Measurements from ENCODE around the gene ITGA4. TPM values are rescaled to one million over a fixed set of nuclear protein-coding genes. Genes with fewer than 3 reads are reported as not detected.

ITGA4 gene
- total and polyA plus RNA-seq, 2 donors (not counting 1 experiment from before 2014, with no cell fraction given): 44.6 to 57.5 TPM

- Histone ChIP-seq H3K4me3 (replicated peaks in 1 of 4; ENCODE audit: control extremely low read depth in 1 of 4, insufficient read depth in 1 of 4, low read depth in 3 of 4, low read length in 4 of 4) (no peak overlapping the region), H3K4me2 (ENCODE audit: extremely low read depth, insufficient read depth, low read length) (no peak overlapping the region), H3K9me3 (ENCODE audit: control insufficient read depth, insufficient read depth, low read depth, low read length) (no peaks in the 10 kb centered on the region), H4K20me1 (ENCODE audit: control insufficient read depth, extremely low read depth, insufficient read depth, low read length) (no peaks in the 10 kb centered on the region), H2AFZ (ENCODE audit: low read length) (no peak overlapping the region), H3K9ac (ENCODE audit: insufficient read depth, low read length) (no peak overlapping the region), H3K27ac (ENCODE audit: insufficient read depth, low read length) (no peak overlapping the region), H3K4me1 (ENCODE audit: control insufficient read depth, extremely low read depth, insufficient read depth, low read length) (no peaks in the 10 kb centered on the region), H3K27me3 (ENCODE audit: control insufficient read depth, insufficient read depth, low read length) (no peaks in the 10 kb centered on the region), H3K79me2 (ENCODE audit: control insufficient read depth, insufficient read depth, low read length) (no peaks in the 10 kb centered on the region), H3K36me3 (ENCODE audit: control insufficient read depth, insufficient read depth, low read length) (no peaks in the 10 kb centered on the region)
- peak; percentile 20 to 63 for DNase-seq (ENCODE audit: low read depth in 2 of 2)
- peak; percentile 43 to 61 for TF ChIP-seq CTCF (conservative IDR thresholded peaks at IDR 0.05 in 1 of 2, IDR thresholded peaks at IDR 0.05 in 1 of 2; ENCODE audit: low read depth in 1 of 2, low read length in 2 of 2)
- TF ChIP-seq EZH2 (IDR thresholded peaks at IDR 0.05; ENCODE audit: low read length, missing control alignments): no peak
Observed at GRCh38 chr2:181573140-181573736, 116.1 kb downstream of the ITGA4 start.

GRCh38 chr2:181574321-181574720 lies 117.1 kb downstream of the ITGA4 start:
- DNase-seq (ENCODE audit: low read depth in 2 of 2): no peak
- no peak overlapping the region for H3K4me2 ChIP-seq (ENCODE audit: extremely low read depth, insufficient read depth, low read length)
- H3K79me2 ChIP-seq (ENCODE audit: control insufficient read depth, insufficient read depth, low read length): no peaks in the 10 kb centered on the region
- TF ChIP-seq CTCF (conservative IDR thresholded peaks at IDR 0.05 in 1 of 2, IDR thresholded peaks at IDR 0.05 in 1 of 2; ENCODE audit: low read depth in 1 of 2, low read length in 2 of 2) (no peak), EZH2 (IDR thresholded peaks at IDR 0.05; ENCODE audit: low read length, missing control alignments) (no peak)
- no peak overlapping the region for H2AFZ ChIP-seq (ENCODE audit: low read length)
- no peak overlapping the region for H3K9ac ChIP-seq (ENCODE audit: insufficient read depth, low read length)
- no peak overlapping the region for H3K4me3 ChIP-seq (replicated peaks in 1 of 4; ENCODE audit: control extremely low read depth in 1 of 4, insufficient read depth in 1 of 4, low read depth in 3 of 4, low read length in 4 of 4)
- H3K9me3 ChIP-seq (ENCODE audit: control insufficient read depth, insufficient read depth, low read depth, low read length): no peaks in the 10 kb centered on the region
- no peaks in the 10 kb centered on the region for H4K20me1 ChIP-seq (ENCODE audit: control insufficient read depth, extremely low read depth, insufficient read depth, low read length)
- H3K36me3 ChIP-seq (ENCODE audit: control insufficient read depth, insufficient read depth, low read length): no peaks in the 10 kb centered on the region
- no peaks in the 10 kb centered on the region for H3K27me3 ChIP-seq (ENCODE audit: control insufficient read depth, insufficient read depth, low read length)
- H3K27ac ChIP-seq (ENCODE audit: insufficient read depth, low read length): no peak overlapping the region
- H3K4me1 ChIP-seq (ENCODE audit: control insufficient read depth, extremely low read depth, insufficient read depth, low read length): no peaks in the 10 kb centered on the region

GRCh38 chr2:181575024-181575649 lies 118.0 kb downstream of the ITGA4 start:
- H3K4me2 ChIP-seq (ENCODE audit: extremely low read depth, insufficient read depth, low read length): no peak overlapping the region
- H3K9me3 ChIP-seq (ENCODE audit: control insufficient read depth, insufficient read depth, low read depth, low read length): no peaks in the 10 kb centered on the region
- TF ChIP-seq EZH2 (IDR thresholded peaks at IDR 0.05; ENCODE audit: low read length, missing control alignments) (no peak), CTCF (conservative IDR thresholded peaks at IDR 0.05 in 1 of 2, IDR thresholded peaks at IDR 0.05 in 1 of 2; ENCODE audit: low read depth in 1 of 2, low read length in 2 of 2) (no peak)
- H3K79me2 ChIP-seq (ENCODE audit: control insufficient read depth, insufficient read depth, low read length): no peaks in the 10 kb centered on the region
- no peaks in the 10 kb centered on the region for H4K20me1 ChIP-seq (ENCODE audit: control insufficient read depth, extremely low read depth, insufficient read depth, low read length)
- DNase-seq (ENCODE audit: low read depth in 2 of 2): no peak
- H3K9ac ChIP-seq (ENCODE audit: insufficient read depth, low read length): no peak overlapping the region
- no peak overlapping the region for H3K27ac ChIP-seq (ENCODE audit: insufficient read depth, low read length)
- no peaks in the 10 kb centered on the region for H3K4me1 ChIP-seq (ENCODE audit: control insufficient read depth, extremely low read depth, insufficient read depth, low read length)
- H2AFZ ChIP-seq (ENCODE audit: low read length): no peak overlapping the region
- no peaks in the 10 kb centered on the region for H3K36me3 ChIP-seq (ENCODE audit: control insufficient read depth, insufficient read depth, low read length)
- no peak overlapping the region for H3K4me3 ChIP-seq (replicated peaks in 1 of 4; ENCODE audit: control extremely low read depth in 1 of 4, insufficient read depth in 1 of 4, low read depth in 3 of 4, low read length in 4 of 4)
- no peaks in the 10 kb centered on the region for H3K27me3 ChIP-seq (ENCODE audit: control insufficient read depth, insufficient read depth, low read length)

Measured in fibroblast of lung (primary cell).